HG02571 (cell line): ENCODE measurements around the gene FAM181A.

ENCODE experiments used
- ATAC-seq: cut with Tn5 transposase; IDR thresholded peaks from one replicate; pipeline ENCODE4 v1.9.1; 2021; ENCODE audit warnings: mild to moderate bottlenecking, moderate library complexity; ENCODE audit not compliant: unreplicated experiment

FAM181A gene

DNA sequence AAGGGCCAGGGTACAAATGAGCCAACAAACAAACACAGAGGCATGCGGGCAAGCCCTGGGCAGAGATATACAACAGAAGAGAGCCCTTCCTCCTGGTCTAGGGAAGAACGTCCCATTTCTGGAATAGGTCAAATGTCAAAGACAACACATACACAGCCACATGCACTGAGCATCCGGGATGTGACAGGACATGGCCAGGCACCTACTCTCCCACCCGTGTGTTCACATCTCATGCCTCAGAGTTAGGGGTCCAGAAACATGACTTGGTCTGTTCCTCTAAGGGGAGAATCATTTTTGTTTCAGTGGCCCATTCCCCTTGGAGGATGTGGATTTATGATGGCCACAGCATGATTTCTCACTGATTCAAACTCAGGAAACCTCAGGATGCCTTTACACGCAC, 50.0 kb downstream of the FAM181A start:
- no peak for ATAC-seq

DNA sequence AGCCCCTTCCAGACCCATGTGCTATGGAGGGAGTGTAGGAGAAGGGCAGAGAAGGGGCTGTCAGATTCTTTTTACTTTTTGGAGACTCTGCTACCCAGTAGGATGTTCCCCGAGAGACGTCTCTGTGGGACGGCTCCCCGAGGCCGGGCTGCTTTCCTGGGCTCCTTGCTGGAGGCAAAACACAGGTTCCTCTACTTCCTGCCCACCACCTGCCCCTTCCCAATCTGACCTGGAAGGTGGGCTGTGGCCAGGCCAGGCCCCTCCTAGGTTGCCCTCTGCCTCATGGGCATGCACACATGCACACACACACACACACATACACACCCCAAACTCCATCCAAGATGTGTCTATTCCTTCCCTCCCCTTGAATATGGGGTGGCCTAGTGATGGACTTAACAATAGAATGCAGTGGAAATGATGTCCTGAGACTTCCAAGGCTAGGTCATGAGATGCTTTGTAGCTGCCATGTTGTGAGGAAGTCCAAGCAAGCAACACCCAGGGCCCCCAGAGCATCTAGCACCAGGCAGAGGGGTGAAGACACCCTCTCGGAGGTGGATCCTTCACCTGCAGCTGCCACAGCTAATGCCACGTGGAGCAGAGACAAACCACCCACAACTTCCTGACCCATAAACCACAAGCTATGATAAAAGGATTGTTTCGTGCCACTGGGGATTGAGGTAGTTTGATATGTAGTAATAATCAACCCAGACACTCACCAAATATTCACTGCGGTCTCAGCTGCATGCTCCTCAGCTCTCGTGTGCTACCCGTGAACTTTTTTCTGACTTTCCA, 50.8 kb downstream of the FAM181A start:
- ATAC-seq = peak; percentile 40

DNA sequence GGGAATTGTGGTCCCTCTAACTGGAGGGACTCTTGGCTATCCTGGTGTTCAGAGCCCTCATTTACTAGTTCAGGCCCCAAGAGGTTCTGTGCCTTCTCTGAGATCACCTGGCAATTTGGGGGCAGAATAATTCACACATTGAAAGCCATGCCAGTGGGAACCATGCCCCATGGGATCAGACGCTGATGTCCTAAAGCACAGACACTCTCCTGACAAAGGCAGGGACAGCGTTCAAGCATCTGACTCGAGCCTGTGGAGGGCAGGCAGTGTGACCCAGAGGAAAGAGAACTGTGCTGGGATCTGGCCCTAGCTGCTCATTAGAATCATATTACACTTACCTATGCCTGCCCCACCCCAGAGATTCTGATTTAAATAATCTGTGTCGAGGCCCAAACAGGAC, 51.6 kb downstream of the FAM181A start:
- ATAC-seq = no peak
